ENCODE data around the gene EXOC6. TPM values are rescaled to one million over a fixed set of nuclear protein-coding genes. Genes with fewer than 3 reads are reported as not detected.

The EXOC6 gene
- total RNA-seq (17.0 TPM), polyA plus RNA-seq (ENCODE audit: insufficient read depth, low read depth, low replicate concordance) (9.5 TPM)
- long read RNA-seq, donor 1, partial matches to known transcripts = 0 of 1 reads
- long read RNA-seq, donor 1, other reads (novel, unspliced or antisense) = 0 of 1 reads
- long read RNA-seq, donor 2, partial matches to known transcripts = 0 of 3 reads
- long read RNA-seq, donor 2, other reads (novel, unspliced or antisense) = 0 of 3 reads
- long read RNA-seq, donor 3, partial matches to known transcripts = 0 of 3 reads
- long read RNA-seq, donor 3, other reads (novel, unspliced or antisense) = 0 of 3 reads
- long read RNA-seq, donor 4 = 0 reads
- long read RNA-seq, donor 5 = 0 reads
- long read RNA-seq, donor 6 = 0 reads
- long read RNA-seq, donor 7, partial matches to known transcripts = 4 of 10 reads
- long read RNA-seq, donor 7, other reads (novel, unspliced or antisense) = 3 of 10 reads
- long read RNA-seq, donor 8, partial matches to known transcripts = 0 of 1 reads
- long read RNA-seq, donor 8, other reads (novel, unspliced or antisense) = 0 of 1 reads
- long read RNA-seq, donor 9 = 0 reads
- long read RNA-seq, donor 10, partial matches to known transcripts = 0 of 1 reads
- long read RNA-seq, donor 10, other reads (novel, unspliced or antisense) = 0 of 1 reads

GRCh38 chr10:92848441-92849233 is at the start of gene EXOC6:
Gene EXOC6, plus strand, starts transcription at chr10:92848520. Its CDS starts 14 bp downstream, at chr10:92848534.
- no peaks in the 10 kb centered on the region for H3K9me3 ChIP-seq (ENCODE audit: control insufficient read depth in 2 of 3, insufficient read depth in 1 of 3, low read length in 3 of 3)
- TF ChIP-seq CTCF (IDR thresholded peaks at IDR 0.05; ENCODE audit: borderline replicate concordance, extremely low read depth, insufficient read depth) = no peak
- no peak for FAIRE-seq

GRCh38 chr10:92799568-92799967 is 48.8 kb upstream of the EXOC6 start:
- H3K9me3 ChIP-seq (ENCODE audit: control insufficient read depth in 2 of 3, insufficient read depth in 1 of 3, low read length in 3 of 3) = no peaks in the 10 kb centered on the region
- H3K9ac ChIP-seq (ENCODE audit: low read length in 3 of 3) = no peak overlapping the region
- TF ChIP-seq CTCF (IDR thresholded peaks at IDR 0.05; ENCODE audit: borderline replicate concordance, extremely low read depth, insufficient read depth) = no peak
- H3K4me3 ChIP-seq (ENCODE audit: low read length in 3 of 3) = no peak overlapping the region
- FAIRE-seq (no peak), DNase-seq (no peak)
- intact Hi-C loops (cut with DNase I) = no loop called here
- no peaks in the 10 kb centered on the region for H3K4me1 ChIP-seq (ENCODE audit: control insufficient read depth in 2 of 3, insufficient read depth in 2 of 3, low read depth in 1 of 3, low read length in 3 of 3)
- H3K27me3 ChIP-seq (ENCODE audit: control insufficient read depth, insufficient read depth, low read length) = no peaks in the 10 kb centered on the region
- H3K27ac ChIP-seq (ENCODE audit: low read depth in 2 of 2, low read length in 2 of 2) = no peak overlapping the region
- H3K36me3 ChIP-seq (ENCODE audit: control insufficient read depth in 2 of 3, insufficient read depth in 3 of 3, low read length in 3 of 3) = no peaks in the 10 kb centered on the region

More at GRCh38 chr10:92848441-92849233, at the start of gene EXOC6:
- Histone ChIP-seq H3K27ac (ENCODE audit: low read depth in 2 of 2, low read length in 2 of 2) (peak within 1 kb of the TSS; percentile 82 to 94), H3K27me3 (ENCODE audit: control insufficient read depth, insufficient read depth, low read length) (no peaks in the 10 kb centered on the region), H3K4me3 (ENCODE audit: low read length in 3 of 3) (peak within 1 kb of the TSS; percentile 72 to 91 (median 84)), H3K4me1 (ENCODE audit: control insufficient read depth in 2 of 3, insufficient read depth in 2 of 3, low read depth in 1 of 3, low read length in 3 of 3) (no peaks in the 10 kb centered on the region), H3K36me3 (ENCODE audit: control insufficient read depth in 2 of 3, insufficient read depth in 3 of 3, low read length in 3 of 3) (no peaks in the 10 kb centered on the region), H3K9ac (ENCODE audit: low read length in 3 of 3) (peak within 1 kb of the TSS; percentile 29 to 87 (median 70))
- intact Hi-C loops (cut with DNase I) = no loop called here
- peak; percentile 88 to 94 (median 93) for DNase-seq

- Histone ChIP-seq H3K36me3 (ENCODE audit: control insufficient read depth in 2 of 3, insufficient read depth in 3 of 3, low read length in 3 of 3) (no peaks in the 10 kb centered on the region), H3K9me3 (ENCODE audit: control insufficient read depth in 2 of 3, insufficient read depth in 1 of 3, low read length in 3 of 3) (no peaks in the 10 kb centered on the region), H3K9ac (ENCODE audit: low read length in 3 of 3) (no peak overlapping the region), H3K4me1 (ENCODE audit: control insufficient read depth in 2 of 3, insufficient read depth in 2 of 3, low read depth in 1 of 3, low read length in 3 of 3) (no peaks in the 10 kb centered on the region), H3K27me3 (ENCODE audit: control insufficient read depth, insufficient read depth, low read length) (no peaks in the 10 kb centered on the region), H3K27ac (ENCODE audit: low read depth in 2 of 2, low read length in 2 of 2) (no peak overlapping the region), H3K4me3 (ENCODE audit: low read length in 3 of 3) (no peak overlapping the region)
- DNase-seq (peak in 3 of 5 donors; percentile 46 to 77 (median 72)), FAIRE-seq (no peak)
- intact Hi-C loops (cut with DNase I) = no loop called here
- no peak for TF ChIP-seq CTCF (IDR thresholded peaks at IDR 0.05; ENCODE audit: borderline replicate concordance, extremely low read depth, insufficient read depth)
Measured at GRCh38 chr10:92800134-92800733, 48.1 kb upstream of the EXOC6 start.

Data from kidney (tissue), 22 donors.